Thoracic aorta (tissue), 2 donors: ENCODE data around the gene MDM2. TPM values are rescaled to one million over a fixed set of nuclear protein-coding genes. Genes with fewer than 3 reads are reported as not detected.

ENCODE experiments used
- ATAC-seq: fragments of 150-250 bp; one replicate; pipeline ENCODE4 v1.8.0; 2017; ENCODE audit warnings: low read depth; ENCODE audit not compliant: insufficient number of reproducible peaks, low FRiP score
- DNase-seq: peaks from one replicate; pipeline ENCODE4 v3.0.0-alpha.2; 2020; ENCODE audit warnings: low spot score
- H3K27ac ChIP-seq, 2 donors: fragments of 200-600 bp; sonication (generic); 1 replicate in 1 of 2; 2 replicates in 1 of 2; pipeline ENCODE4 v1.5.1; 2016; ENCODE audit warnings: mild to moderate bottlenecking in 2 of 2, moderate library complexity in 2 of 2
- H3K27me3 ChIP-seq: fragments of 200-600 bp; sonication (generic); replicated peaks from 2 replicates; pipeline ENCODE4 v1.6.0; 2016; ENCODE audit warnings: mild to moderate bottlenecking; ENCODE audit not compliant: insufficient read depth
- H3K36me3 ChIP-seq: fragments of 200-600 bp; sonication (generic); one replicate; pipeline ENCODE4 v1.5.1; 2016
- H3K4me1 ChIP-seq, 2 donors: fragments of 200-600 bp; sonication (generic); 1 replicate in 1 of 2; 2 replicates in 1 of 2; pipeline versions ENCODE4 v1.5.1 to v1.6.0; 2016; ENCODE audit warnings: low read depth in 2 of 2, mild to moderate bottlenecking in 1 of 2; ENCODE audit not compliant: control insufficient read depth in 1 of 2
- H3K4me3 ChIP-seq: fragments of 200-600 bp; sonication (generic); 2 replicates; pipeline ENCODE4 v1.5.1; 2016; ENCODE audit warnings: mild to moderate bottlenecking
- H3K9me3 ChIP-seq: fragments of 200-600 bp; sonication (generic); 2 replicates; pipeline ENCODE4 v1.5.1; 2016
- total RNA-seq, 2 donors: library from RNA; depleted of rRNA; stranded (reverse); fragments of >200 nt; gene quantifications; one replicate each; pipeline versions ENCODE4 v1.1.0 to v1.2.3, GENCODE V29; 2016
- TF ChIP-seq, protein P1 (sequence below): fragments of 200-600 bp; sonication (generic); IDR thresholded peaks from one replicate; pipeline ENCODE4 v1.5.1; 2019; ENCODE audit warnings: antibody characterized with exemption

The MDM2 gene
- total RNA-seq, 2 donors from 2014 or later: 62.0 to 101 TPM

GRCh38 chr12:68888243-68888642 is 80.3 kb downstream of the MDM2 start:
- TF ChIP-seq, protein P1, sequence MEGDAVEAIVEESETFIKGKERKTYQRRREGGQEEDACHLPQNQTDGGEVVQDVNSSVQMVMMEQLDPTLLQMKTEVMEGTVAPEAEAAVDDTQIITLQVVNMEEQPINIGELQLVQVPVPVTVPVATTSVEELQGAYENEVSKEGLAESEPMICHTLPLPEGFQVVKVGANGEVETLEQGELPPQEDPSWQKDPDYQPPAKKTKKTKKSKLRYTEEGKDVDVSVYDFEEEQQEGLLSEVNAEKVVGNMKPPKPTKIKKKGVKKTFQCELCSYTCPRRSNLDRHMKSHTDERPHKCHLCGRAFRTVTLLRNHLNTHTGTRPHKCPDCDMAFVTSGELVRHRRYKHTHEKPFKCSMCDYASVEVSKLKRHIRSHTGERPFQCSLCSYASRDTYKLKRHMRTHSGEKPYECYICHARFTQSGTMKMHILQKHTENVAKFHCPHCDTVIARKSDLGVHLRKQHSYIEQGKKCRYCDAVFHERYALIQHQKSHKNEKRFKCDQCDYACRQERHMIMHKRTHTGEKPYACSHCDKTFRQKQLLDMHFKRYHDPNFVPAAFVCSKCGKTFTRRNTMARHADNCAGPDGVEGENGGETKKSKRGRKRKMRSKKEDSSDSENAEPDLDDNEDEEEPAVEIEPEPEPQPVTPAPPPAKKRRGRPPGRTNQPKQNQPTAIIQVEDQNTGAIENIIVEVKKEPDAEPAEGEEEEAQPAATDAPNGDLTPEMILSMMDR: no peak

GRCh38 chr12:68890701-68891113 is 82.7 kb downstream of the MDM2 start:
- TF ChIP-seq, protein P1: no peak
- Histone ChIP-seq H3K27me3 (no peaks in the 10 kb centered on the region), H3K4me3 (no peak overlapping the region), H3K27ac (no peak overlapping the region), H3K4me1 (no peaks in the 10 kb centered on the region), H3K36me3 (no peaks in the 10 kb centered on the region), H3K9me3 (no peaks in the 10 kb centered on the region)
- no peak for DNase-seq
- ATAC-seq: no peak

More at GRCh38 chr12:68888243-68888642, 80.3 kb downstream of the MDM2 start:
- Histone ChIP-seq H3K36me3 (no peaks in the 10 kb centered on the region), H3K4me1 (no peaks in the 10 kb centered on the region), H3K27ac (no peak overlapping the region), H3K9me3 (no peaks in the 10 kb centered on the region), H3K27me3 (no peaks in the 10 kb centered on the region), H3K4me3 (no peak overlapping the region)
- no peak for ATAC-seq
- no peak for DNase-seq

- Histone ChIP-seq H3K36me3 (no peaks in the 10 kb centered on the region), H3K27ac (no peak overlapping the region), H3K9me3 (no peaks in the 10 kb centered on the region), H3K4me1 (no peaks in the 10 kb centered on the region), H3K4me3 (no peak overlapping the region), H3K27me3 (no peaks in the 10 kb centered on the region)
- no peak for ATAC-seq
- DNase-seq: no peak
- TF ChIP-seq, protein P1: no peak
Measured at GRCh38 chr12:68891141-68891540, 83.2 kb downstream of the MDM2 start.

GRCh38 chr12:68893201-68893600 is 85.2 kb downstream of the MDM2 start:
- TF ChIP-seq, protein P1: no peak
- no peaks in the 10 kb centered on the region for H3K27me3 ChIP-seq
- ATAC-seq (no peak), DNase-seq (no peak)
- no peak overlapping the region for H3K27ac ChIP-seq
- H3K36me3 ChIP-seq: no peaks in the 10 kb centered on the region
- H3K4me3 ChIP-seq: no peak overlapping the region
- H3K9me3 ChIP-seq: no peaks in the 10 kb centered on the region
- no peaks in the 10 kb centered on the region for H3K4me1 ChIP-seq

DNA sequence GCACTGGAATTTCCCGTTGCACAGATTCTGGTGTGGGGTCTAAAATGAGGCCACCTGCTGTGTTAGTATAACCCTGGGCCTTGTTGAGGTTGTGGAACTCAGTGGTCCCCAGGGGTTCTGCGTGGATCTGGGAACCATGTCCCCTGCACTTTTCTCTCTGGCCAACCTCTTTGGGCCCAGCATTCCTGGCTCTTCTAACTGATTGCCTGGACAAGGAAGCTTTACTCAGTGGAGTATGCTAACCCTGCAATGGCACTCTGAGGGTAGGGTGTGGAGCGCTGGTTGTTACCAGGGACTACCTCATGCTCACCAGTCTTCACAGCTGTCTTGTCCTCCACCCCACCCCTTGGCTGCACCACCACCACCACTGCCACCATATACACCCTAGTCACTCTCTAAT is 85.8 kb downstream of the MDM2 start:
- Histone ChIP-seq H3K4me1 (no peaks in the 10 kb centered on the region), H3K27me3 (no peaks in the 10 kb centered on the region), H3K36me3 (no peaks in the 10 kb centered on the region), H3K27ac (no peak overlapping the region), H3K9me3 (no peaks in the 10 kb centered on the region), H3K4me3 (no peak overlapping the region)
- TF ChIP-seq, protein P1: no peak
- DNase-seq (no peak), ATAC-seq (no peak)
